ENCODE results near the gene ZNF584.
A peak's percentile ranks its signal among the peaks of the same experiment; 100 is the strongest.

ZNF584 gene

GRCh38 chr19:58387338-58388174, 20.9 kb upstream of the ZNF584 start:
- Histone ChIP-seq H3K27ac (ENCODE audit: low read depth, low read length) (peak overlapping the region; percentile 66), H3K9me3 (ENCODE audit: insufficient read depth, low read depth, low read length) (no peaks in the 10 kb centered on the region), H3K27me3 (ENCODE audit: insufficient read depth, low read length) (no peaks in the 10 kb centered on the region), H3K4me1 (ENCODE audit: insufficient read depth, low read length) (peaks cover 15% of the 10 kb centered on the region), H3K9ac (ENCODE audit: low read depth, low read length) (peak overlapping the region; percentile 92), H3K36me3 (ENCODE audit: insufficient read depth, low read length) (peaks cover 42% of the 10 kb centered on the region), H3K4me3 (ENCODE audit: low read length) (peak overlapping the region; percentile 80)
- WGBS: 9% methylated on average over 39 of the region's 39 CpGs

- H3K9me3 ChIP-seq (ENCODE audit: insufficient read depth, low read depth, low read length): no peaks in the 10 kb centered on the region
- H3K27ac ChIP-seq (ENCODE audit: low read depth, low read length): no peak overlapping the region
- 92% methylated on average over 2 of the region's 3 CpGs for WGBS
- H3K4me3 ChIP-seq (ENCODE audit: low read length): peak overlapping the region; percentile 80
- no peaks in the 10 kb centered on the region for H3K27me3 ChIP-seq (ENCODE audit: insufficient read depth, low read length)
- H3K4me1 ChIP-seq (ENCODE audit: insufficient read depth, low read length): peaks cover 15% of the 10 kb centered on the region
- peak overlapping the region; percentile 92; the same call in 1 of the 2 replicates for H3K9ac ChIP-seq (ENCODE audit: low read depth, low read length)
- peaks cover 48% of the 10 kb centered on the region for H3K36me3 ChIP-seq (ENCODE audit: insufficient read depth, low read length)
Observed at GRCh38 chr19:58388175-58388526, 20.3 kb upstream of the ZNF584 start.

- Histone ChIP-seq H3K9ac (ENCODE audit: low read depth, low read length) (no peak overlapping the region), H3K27ac (ENCODE audit: low read depth, low read length) (no peak overlapping the region), H3K27me3 (ENCODE audit: insufficient read depth, low read length) (peaks cover 15% of the 10 kb centered on the region), H3K9me3 (ENCODE audit: insufficient read depth, low read depth, low read length) (no peaks in the 10 kb centered on the region), H3K4me3 (ENCODE audit: low read length) (no peak overlapping the region), H3K36me3 (ENCODE audit: insufficient read depth, low read length) (peaks cover 65% of the 10 kb centered on the region), H3K4me1 (ENCODE audit: insufficient read depth, low read length) (peaks cover 2% of the 10 kb centered on the region; the same call in 1 of the 2 replicates)
- WGBS: 95% methylated on average over 26 of the region's 26 CpGs
Observed at GRCh38 chr19:58392945-58393724, 15.3 kb upstream of the ZNF584 start.

- Histone ChIP-seq H3K27me3 (ENCODE audit: insufficient read depth, low read length) (peaks cover 15% of the 10 kb centered on the region), H3K4me1 (ENCODE audit: insufficient read depth, low read length) (no peaks in the 10 kb centered on the region), H3K9me3 (ENCODE audit: insufficient read depth, low read depth, low read length) (no peaks in the 10 kb centered on the region), H3K9ac (ENCODE audit: low read depth, low read length) (no peak overlapping the region), H3K4me3 (ENCODE audit: low read length) (no peak overlapping the region), H3K36me3 (ENCODE audit: insufficient read depth, low read length) (peaks cover 60% of the 10 kb centered on the region), H3K27ac (ENCODE audit: low read depth, low read length) (no peak overlapping the region)
- 91% methylated on average over 4 of the region's 4 CpGs for WGBS
Observed at GRCh38 chr19:58393725-58394033, 14.8 kb upstream of the ZNF584 start.

- Histone ChIP-seq H3K9ac (ENCODE audit: low read depth, low read length) (no peak overlapping the region), H3K27me3 (ENCODE audit: insufficient read depth, low read length) (peaks cover 15% of the 10 kb centered on the region), H3K9me3 (ENCODE audit: insufficient read depth, low read depth, low read length) (no peaks in the 10 kb centered on the region), H3K4me3 (ENCODE audit: low read length) (no peak overlapping the region), H3K4me1 (ENCODE audit: insufficient read depth, low read length) (no peaks in the 10 kb centered on the region), H3K27ac (ENCODE audit: low read depth, low read length) (no peak overlapping the region), H3K36me3 (ENCODE audit: insufficient read depth, low read length) (peaks cover 51% of the 10 kb centered on the region)
- WGBS: 85% methylated on average over 3 of the region's 3 CpGs
Observed at GRCh38 chr19:58394821-58395219, 13.6 kb upstream of the ZNF584 start.

GRCh38 chr19:58395220-58395978, 13.1 kb upstream of the ZNF584 start, which contains the start of gene RNF225:
Gene RNF225, plus strand, starts transcription at chr19:58395656. Its CDS starts 434 bp downstream, at chr19:58396090.
- no peaks in the 10 kb centered on the region for H3K9me3 ChIP-seq (ENCODE audit: insufficient read depth, low read depth, low read length)
- H3K9ac ChIP-seq (ENCODE audit: low read depth, low read length): peak within 1 kb of the TSS; percentile 51; the same call in 1 of the 2 replicates
- H3K27ac ChIP-seq (ENCODE audit: low read depth, low read length): no peak within 1 kb of the TSS
- H3K4me3 ChIP-seq (ENCODE audit: low read length): peak within 1 kb of the TSS; percentile 47
- H3K27me3 ChIP-seq (ENCODE audit: insufficient read depth, low read length): peaks cover 16% of the 10 kb centered on the region
- WGBS: 55% methylated on average over 21 of the region's 21 CpGs
- H3K36me3 ChIP-seq (ENCODE audit: insufficient read depth, low read length): peaks cover 47% of the 10 kb centered on the region
- no peaks in the 10 kb centered on the region for H3K4me1 ChIP-seq (ENCODE audit: insufficient read depth, low read length)

- H3K4me1 ChIP-seq (ENCODE audit: insufficient read depth, low read length): no peaks in the 10 kb centered on the region
- peaks cover 18% of the 10 kb centered on the region for H3K27me3 ChIP-seq (ENCODE audit: insufficient read depth, low read length)
- 51% methylated on average over 75 of the region's 75 CpGs for WGBS
- H3K9ac ChIP-seq (ENCODE audit: low read depth, low read length): peak overlapping the region; percentile 51; the same call in 1 of the 2 replicates
- H3K27ac ChIP-seq (ENCODE audit: low read depth, low read length): no peak overlapping the region
- H3K9me3 ChIP-seq (ENCODE audit: insufficient read depth, low read depth, low read length): no peaks in the 10 kb centered on the region
- H3K36me3 ChIP-seq (ENCODE audit: insufficient read depth, low read length): peaks cover 40% of the 10 kb centered on the region
- peak overlapping the region; percentile 47 for H3K4me3 ChIP-seq (ENCODE audit: low read length)
Observed at GRCh38 chr19:58395979-58396627, 12.3 kb upstream of the ZNF584 start.

GRCh38 chr19:58396691-58397532, 11.5 kb upstream of the ZNF584 start:
- Histone ChIP-seq H3K36me3 (ENCODE audit: insufficient read depth, low read length) (peaks cover 32% of the 10 kb centered on the region), H3K9me3 (ENCODE audit: insufficient read depth, low read depth, low read length) (no peaks in the 10 kb centered on the region), H3K9ac (ENCODE audit: low read depth, low read length) (no peak overlapping the region), H3K27me3 (ENCODE audit: insufficient read depth, low read length) (peaks cover 18% of the 10 kb centered on the region), H3K4me3 (ENCODE audit: low read length) (peak overlapping the region; percentile 47), H3K27ac (ENCODE audit: low read depth, low read length) (no peak overlapping the region), H3K4me1 (ENCODE audit: insufficient read depth, low read length) (no peaks in the 10 kb centered on the region)
- 84% methylated on average over 58 of the region's 58 CpGs for WGBS

- no peak overlapping the region for H3K9ac ChIP-seq (ENCODE audit: low read depth, low read length)
- WGBS: 87% methylated on average over 7 of the region's 7 CpGs
- H3K9me3 ChIP-seq (ENCODE audit: insufficient read depth, low read depth, low read length): no peaks in the 10 kb centered on the region
- H3K4me1 ChIP-seq (ENCODE audit: insufficient read depth, low read length): no peaks in the 10 kb centered on the region
- H3K36me3 ChIP-seq (ENCODE audit: insufficient read depth, low read length): peaks cover 25% of the 10 kb centered on the region
- no peak overlapping the region for H3K27ac ChIP-seq (ENCODE audit: low read depth, low read length)
- H3K4me3 ChIP-seq (ENCODE audit: low read length): no peak overlapping the region
- H3K27me3 ChIP-seq (ENCODE audit: insufficient read depth, low read length): peaks cover 18% of the 10 kb centered on the region
Observed at GRCh38 chr19:58397533-58398037, 10.9 kb upstream of the ZNF584 start.

- Histone ChIP-seq H3K4me3 (ENCODE audit: low read length) (no peak overlapping the region), H3K27ac (ENCODE audit: low read depth, low read length) (no peak overlapping the region), H3K36me3 (ENCODE audit: insufficient read depth, low read length) (peaks cover 20% of the 10 kb centered on the region), H3K9me3 (ENCODE audit: insufficient read depth, low read depth, low read length) (no peaks in the 10 kb centered on the region), H3K9ac (ENCODE audit: low read depth, low read length) (no peak overlapping the region), H3K27me3 (ENCODE audit: insufficient read depth, low read length) (peaks cover 18% of the 10 kb centered on the region), H3K4me1 (ENCODE audit: insufficient read depth, low read length) (no peaks in the 10 kb centered on the region)
- 89% methylated on average over 4 of the region's 4 CpGs for WGBS
Observed at GRCh38 chr19:58398087-58398486, 10.4 kb upstream of the ZNF584 start.

All from HUES64 (cell line).